ENCODE measurements around the gene LALBA.
"Not testable (repeated sequence)": the region's sequence is repeated elsewhere in the genome, so short reads cannot be mapped to it uniquely, and the experiment has no call there.

Gene LALBA

GRCh38 chr12:48527891-48528670, 41.8 kb downstream of the LALBA start:
- no peak for DNase-seq (ENCODE audit: low spot score)

DNA sequence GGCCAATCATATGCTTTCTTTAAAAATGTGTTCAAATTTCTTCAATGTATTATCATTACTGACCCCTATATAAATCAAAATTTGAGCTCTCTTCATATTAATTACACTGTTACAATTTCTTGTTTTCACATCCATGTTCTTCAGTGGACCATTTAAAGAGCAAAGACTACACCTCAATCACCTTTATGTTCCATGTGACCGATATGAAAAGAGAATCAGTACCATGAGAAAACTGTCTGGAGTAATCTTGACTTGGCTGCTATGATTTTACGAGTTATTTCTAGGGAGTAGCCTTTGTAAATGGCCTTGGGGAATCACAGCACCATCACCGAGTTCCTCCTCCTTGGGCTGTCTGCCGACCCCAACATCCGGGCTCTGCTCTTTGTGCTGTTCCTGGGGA, 44.5 kb downstream of the LALBA start, which contains the start of gene OR8S1:
TSS of gene OR8S1 (plus strand) at position 301 of the 400 bp plus-strand sequence. CDS start at position 301, 0 bp downstream.
- DNase-seq (ENCODE audit: low spot score): no peak

GRCh38 chr12:48520381-48520780, 49.5 kb downstream of the LALBA start:
- DNase-seq (ENCODE audit: low spot score): not testable (repeated sequence)
